OCI-LY1 (cell line): Measurements from ENCODE around the gene WDR93.
A peak's percentile ranks its signal among the peaks of the same experiment; 100 is the strongest.

Experiments
- H2AFZ ChIP-seq: fragments of 200-600 bp; sonication (generic), shearing (Covaris generic); 2 replicates; pipeline ENCODE4 v1.6.0; 2014; ENCODE audit warnings: antibody characterized with exemption, mild to moderate bottlenecking, low read length
- H3F3A ChIP-seq: fragments of 200-600 bp; sonication (generic), shearing (Covaris generic); 2 replicates; pipeline ENCODE4 v1.6.0; 2014; ENCODE audit warnings: mild to moderate bottlenecking, antibody characterized with exemption, low read length, moderate library complexity; ENCODE audit not compliant: insufficient read depth
- H3K27ac ChIP-seq: fragments of 200-600 bp; sonication (generic); 2 replicates; pipeline ENCODE4 v1.5.1; 2014; ENCODE audit warnings: low read length, mixed run types, mild to moderate bottlenecking, low read depth; ENCODE audit not compliant: poor library complexity, severe bottlenecking
- H3K27me3 ChIP-seq: fragments of 200-600 bp; sonication (generic); 2 replicates; pipeline ENCODE4 v1.6.0; 2014; ENCODE audit warnings: antibody characterized with exemption, mild to moderate bottlenecking, low read length, moderate library complexity; ENCODE audit not compliant: insufficient read depth
- H3K36me3 ChIP-seq: fragments of 200-600 bp; sonication (generic); 2 replicates; pipeline ENCODE4 v1.6.1; 2014; ENCODE audit warnings: mild to moderate bottlenecking, antibody characterized with exemption, low read length, moderate library complexity, mixed read lengths; ENCODE audit not compliant: insufficient read depth
- H3K4me1 ChIP-seq: fragments of 200-600 bp; sonication (generic); 2 replicates; pipeline ENCODE4 v1.5.1; 2014; ENCODE audit warnings: mild to moderate bottlenecking, low read length, moderate library complexity; ENCODE audit not compliant: insufficient read depth, severe bottlenecking
- H3K4me2 ChIP-seq: fragments of 200-600 bp; sonication (generic), shearing (Covaris generic); 2 replicates; pipeline ENCODE4 v1.6.1; 2014; ENCODE audit warnings: low read length
- H3K4me3 ChIP-seq: fragments of 200-600 bp; sonication (generic); 2 replicates; pipeline ENCODE4 v1.5.1; 2014; ENCODE audit warnings: low read length, low read depth, mild to moderate bottlenecking, mixed read lengths; ENCODE audit not compliant: poor library complexity, severe bottlenecking
- H3K79me2 ChIP-seq: fragments of 200-600 bp; shearing (Covaris generic); 2 replicates; pipeline ENCODE4 v1.6.1; 2016; ENCODE audit warnings: mixed run types, low read length, mixed read lengths; ENCODE audit not compliant: insufficient read depth
- H3K9ac ChIP-seq: fragments of 200-600 bp; sonication (generic), shearing (Covaris generic); 2 replicates; pipeline ENCODE4 v1.6.1; 2014; ENCODE audit warnings: mild to moderate bottlenecking, low read length, mixed read lengths
- H3K9me2 ChIP-seq: fragments of 200-600 bp; sonication (generic), shearing (Covaris generic); 2 replicates; pipeline ENCODE4 v1.6.1; 2014; ENCODE audit warnings: low read depth, mild to moderate bottlenecking, low read length, mixed read lengths
- H3K9me3 ChIP-seq: fragments of 200-600 bp; shearing (Covaris generic); 2 replicates; pipeline ENCODE4 v1.6.1; 2014; ENCODE audit warnings: low read length, mixed read lengths
- H4K20me1 ChIP-seq: fragments of 200-600 bp; sonication (generic), shearing (Covaris generic); 2 replicates; pipeline ENCODE4 v1.6.0; 2016; ENCODE audit warnings: mild to moderate bottlenecking, low read length; ENCODE audit not compliant: insufficient read depth
- CTCF ChIP-seq: fragments of 200-600 bp; sonication (generic), shearing (Covaris generic); IDR thresholded peaks from 2 replicates; pipeline ENCODE4 v1.5.1; 2017; ENCODE audit warnings: mild to moderate bottlenecking, antibody characterized with exemption, low read length, moderate library complexity, mixed read lengths
- EZH2 ChIP-seq: fragments of 200-600 bp; sonication (generic), shearing (Covaris generic); IDR thresholded peaks from 2 replicates; pipeline ENCODE4 v1.8.0; 2017; ENCODE audit warnings: borderline replicate concordance, mixed run types, mild to moderate bottlenecking, antibody characterized with exemption, low read length, moderate library complexity, mixed read lengths

Gene WDR93

DNA sequence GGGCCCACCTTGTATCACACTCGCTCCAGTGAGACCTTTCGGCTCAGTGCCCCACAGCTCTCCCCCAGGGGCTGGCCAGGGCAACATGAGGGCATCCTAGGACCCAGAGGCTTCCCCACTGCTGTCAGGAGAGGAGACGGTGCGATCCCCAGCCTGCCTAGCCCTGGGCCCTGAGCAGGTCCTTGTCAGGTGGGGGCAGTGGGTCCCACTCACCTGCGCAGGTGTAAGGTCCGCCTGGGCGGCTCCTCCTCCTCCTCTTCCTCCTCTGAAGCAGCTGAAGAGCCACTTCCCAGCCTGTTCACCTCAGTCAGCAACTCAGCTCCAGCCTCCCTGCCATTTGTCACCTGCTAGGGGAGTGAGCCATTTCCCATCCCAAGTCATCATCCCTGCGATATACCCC is 44.9 kb upstream of the WDR93 start:
- H3K9me2 ChIP-seq: no peaks in the 10 kb centered on the region
- no peak overlapping the region for H3K27ac ChIP-seq
- H3K4me3 ChIP-seq: no peak overlapping the region
- no peaks in the 10 kb centered on the region for H3F3A ChIP-seq
- H2AFZ ChIP-seq: no peak overlapping the region
- no peaks in the 10 kb centered on the region for H3K9me3 ChIP-seq
- no peaks in the 10 kb centered on the region for H3K27me3 ChIP-seq
- no peaks in the 10 kb centered on the region for H3K4me1 ChIP-seq
- H3K9ac ChIP-seq: no peak overlapping the region
- no peak overlapping the region for H3K4me2 ChIP-seq
- no peaks in the 10 kb centered on the region for H4K20me1 ChIP-seq
- H3K36me3 ChIP-seq: no peaks in the 10 kb centered on the region
- no peaks in the 10 kb centered on the region for H3K79me2 ChIP-seq
- no peak for TF ChIP-seq CTCF
- no peak for TF ChIP-seq EZH2

DNA sequence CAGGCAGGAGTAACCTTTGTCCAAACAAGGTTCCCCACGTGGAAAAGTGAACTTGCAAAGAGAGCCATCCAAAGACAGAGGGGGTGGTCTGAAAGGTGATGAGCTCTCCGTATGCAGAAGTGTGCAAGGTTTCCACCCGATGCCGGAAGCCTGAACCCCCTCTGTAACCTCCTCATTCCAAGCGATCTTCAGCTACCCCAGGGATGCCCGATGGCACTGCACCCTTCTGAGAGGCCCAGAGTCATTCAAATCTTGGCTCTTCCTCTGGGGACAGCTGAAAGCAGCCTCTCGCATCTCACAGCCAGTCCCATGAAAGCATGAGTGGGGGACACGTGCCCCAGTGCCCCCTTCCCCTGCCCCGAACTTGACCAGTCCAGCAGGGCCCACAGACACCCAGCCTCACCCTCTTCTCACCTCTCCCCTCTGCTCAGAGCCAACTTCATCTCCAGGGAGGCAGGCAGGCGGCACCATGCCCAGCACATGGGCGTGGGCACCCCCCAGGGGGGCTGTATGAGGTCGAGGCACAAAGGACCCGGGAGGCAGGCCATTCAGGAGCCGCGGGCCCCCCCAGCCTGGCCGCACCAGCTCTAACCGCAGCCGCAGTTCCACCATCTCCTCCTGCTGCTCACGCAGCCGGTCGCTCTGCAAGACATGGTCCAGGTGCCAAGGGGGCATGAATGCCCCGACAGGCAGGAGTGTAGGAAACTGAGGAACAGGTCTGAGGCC is 44.0 kb upstream of the WDR93 start:
- no peak overlapping the region for H2AFZ ChIP-seq
- H3K79me2 ChIP-seq: no peaks in the 10 kb centered on the region
- no peak overlapping the region for H3K27ac ChIP-seq
- no peak overlapping the region for H3K4me3 ChIP-seq
- H3K36me3 ChIP-seq: no peaks in the 10 kb centered on the region
- H3K9ac ChIP-seq: no peak overlapping the region
- no peaks in the 10 kb centered on the region for H3K9me3 ChIP-seq
- TF ChIP-seq EZH2: no peak
- no peak for TF ChIP-seq CTCF
- no peak overlapping the region for H3K4me2 ChIP-seq
- H3F3A ChIP-seq: no peaks in the 10 kb centered on the region
- no peaks in the 10 kb centered on the region for H3K27me3 ChIP-seq
- no peaks in the 10 kb centered on the region for H4K20me1 ChIP-seq
- H3K4me1 ChIP-seq: no peaks in the 10 kb centered on the region
- H3K9me2 ChIP-seq: no peaks in the 10 kb centered on the region

DNA sequence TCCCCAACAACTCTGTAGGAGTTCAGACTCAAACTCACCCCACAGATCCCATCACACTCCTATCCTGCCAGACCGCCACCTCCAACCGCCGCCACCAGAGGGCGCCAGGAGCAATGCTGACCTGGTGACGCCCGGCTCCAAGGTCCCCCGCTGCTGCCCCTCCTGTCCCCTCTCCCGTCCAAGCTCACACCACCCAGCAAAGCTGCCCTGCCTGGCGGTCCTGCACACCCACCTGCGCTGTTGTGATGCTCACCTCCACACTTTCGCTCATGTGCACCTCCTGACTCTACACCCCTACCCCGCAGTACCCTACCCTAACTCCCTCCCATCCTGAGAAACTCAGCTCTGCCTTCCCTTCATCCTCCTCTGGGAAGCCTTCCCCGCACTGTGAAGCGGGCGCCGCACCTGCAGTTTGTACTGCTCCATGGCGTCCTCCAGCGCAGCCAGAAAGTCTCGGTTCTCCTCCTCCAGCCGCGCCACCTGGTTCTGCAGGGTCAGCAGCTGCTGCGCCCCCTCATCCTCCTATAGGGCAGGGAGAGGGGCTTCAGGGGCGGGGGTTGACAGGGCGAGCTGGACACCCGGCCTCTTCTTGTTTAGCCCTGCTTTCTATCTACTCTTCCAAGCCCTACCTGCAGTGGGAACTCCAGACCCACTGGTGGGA is 43.3 kb upstream of the WDR93 start:
- no peaks in the 10 kb centered on the region for H3F3A ChIP-seq
- no peaks in the 10 kb centered on the region for H3K27me3 ChIP-seq
- H3K4me1 ChIP-seq: no peaks in the 10 kb centered on the region
- H3K36me3 ChIP-seq: no peaks in the 10 kb centered on the region
- H3K4me3 ChIP-seq: no peak overlapping the region
- no peaks in the 10 kb centered on the region for H3K9me2 ChIP-seq
- H3K27ac ChIP-seq: no peak overlapping the region
- peak; percentile 87 for TF ChIP-seq CTCF
- no peak for TF ChIP-seq EZH2
- H3K4me2 ChIP-seq: no peak overlapping the region
- H3K9ac ChIP-seq: no peak overlapping the region
- H3K79me2 ChIP-seq: no peaks in the 10 kb centered on the region
- H4K20me1 ChIP-seq: no peaks in the 10 kb centered on the region
- no peaks in the 10 kb centered on the region for H3K9me3 ChIP-seq
- H2AFZ ChIP-seq: no peak overlapping the region
